GM10248 (cell line): ENCODE measurements around the gene WNT7A.

Experiments used
- CTCF ChIA-PET: fragments of 300-600 bp; sonication (Branson Sonifier 250); formaldehyde crosslinking; extraction: SDS; loops from one replicate; lab custom pipeline; 2021; ENCODE audit warnings: antibody characterized with exemption; lab: Yijun Ruan, JAX
- POLR2A ChIA-PET: fragments of 350-650 bp; sonication (Branson Sonifier 250); formaldehyde crosslinking; extraction: SDS; loops from one replicate; lab custom pipeline; 2020; ENCODE audit warnings: antibody characterized with exemption; lab: Yijun Ruan, JAX
- DNase-seq: peaks from one replicate; pipeline ENCODE4 v3.0.0; 2012; ENCODE audit errors: extremely low spot score
- TF ChIP-seq, protein P1 (sequence below): IDR thresholded peaks from 2 replicates; pipeline ENCODE4 v1.5.1; 2012; ENCODE audit warnings: mild to moderate bottlenecking, low read depth; ENCODE audit errors: extremely low read depth, missing control alignments, control extremely low read depth

WNT7A gene

GRCh38 chr3:13846716-13847570, 32.9 kb downstream of the WNT7A start:
- ChIA-PET POLR2A (no interaction called here), CTCF (interaction anchor here (1.1 kb wide), 1 partner anchor 9 kb away, joined by 3 read pairs; no protein-coding TSS in a partner anchor)
- TF ChIP-seq, protein P1, sequence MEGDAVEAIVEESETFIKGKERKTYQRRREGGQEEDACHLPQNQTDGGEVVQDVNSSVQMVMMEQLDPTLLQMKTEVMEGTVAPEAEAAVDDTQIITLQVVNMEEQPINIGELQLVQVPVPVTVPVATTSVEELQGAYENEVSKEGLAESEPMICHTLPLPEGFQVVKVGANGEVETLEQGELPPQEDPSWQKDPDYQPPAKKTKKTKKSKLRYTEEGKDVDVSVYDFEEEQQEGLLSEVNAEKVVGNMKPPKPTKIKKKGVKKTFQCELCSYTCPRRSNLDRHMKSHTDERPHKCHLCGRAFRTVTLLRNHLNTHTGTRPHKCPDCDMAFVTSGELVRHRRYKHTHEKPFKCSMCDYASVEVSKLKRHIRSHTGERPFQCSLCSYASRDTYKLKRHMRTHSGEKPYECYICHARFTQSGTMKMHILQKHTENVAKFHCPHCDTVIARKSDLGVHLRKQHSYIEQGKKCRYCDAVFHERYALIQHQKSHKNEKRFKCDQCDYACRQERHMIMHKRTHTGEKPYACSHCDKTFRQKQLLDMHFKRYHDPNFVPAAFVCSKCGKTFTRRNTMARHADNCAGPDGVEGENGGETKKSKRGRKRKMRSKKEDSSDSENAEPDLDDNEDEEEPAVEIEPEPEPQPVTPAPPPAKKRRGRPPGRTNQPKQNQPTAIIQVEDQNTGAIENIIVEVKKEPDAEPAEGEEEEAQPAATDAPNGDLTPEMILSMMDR, result no peak
- no peak for DNase-seq

- CTCF ChIA-PET, result no interaction called here
- DNase-seq, result no peak
- TF ChIP-seq, protein P1, result no peak
- POLR2A ChIA-PET, result no interaction called here
Observed at GRCh38 chr3:13846238-13846637, 33.6 kb downstream of the WNT7A start.

DNA sequence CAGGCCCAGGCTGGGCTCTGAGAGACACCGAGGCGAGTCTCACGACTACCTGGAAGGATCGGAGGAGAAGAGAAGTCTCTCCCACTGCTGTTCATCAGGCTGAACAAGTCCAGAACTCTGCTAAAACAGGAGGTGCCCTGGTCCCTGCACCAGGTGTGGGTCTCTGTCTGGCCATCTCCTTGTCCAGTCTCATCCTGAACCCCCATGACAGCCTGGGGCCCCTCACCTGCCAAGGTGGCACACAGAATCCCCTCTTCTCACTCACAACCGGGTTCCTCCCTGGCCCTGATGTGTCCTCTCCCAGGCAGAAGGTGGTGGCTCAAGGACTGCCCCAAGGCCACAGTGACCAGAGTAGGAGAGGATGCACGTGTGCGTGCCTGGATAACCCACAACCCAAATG, 34.1 kb downstream of the WNT7A start:
- ChIA-PET CTCF (no interaction called here), POLR2A (no interaction called here)
- TF ChIP-seq, protein P1, result no peak
- no peak for DNase-seq

GRCh38 chr3:13844911-13845310, 35.0 kb downstream of the WNT7A start:
- DNase-seq, result no peak
- TF ChIP-seq, protein P1, result no peak
- ChIA-PET CTCF (no interaction called here), POLR2A (no interaction called here)

DNA sequence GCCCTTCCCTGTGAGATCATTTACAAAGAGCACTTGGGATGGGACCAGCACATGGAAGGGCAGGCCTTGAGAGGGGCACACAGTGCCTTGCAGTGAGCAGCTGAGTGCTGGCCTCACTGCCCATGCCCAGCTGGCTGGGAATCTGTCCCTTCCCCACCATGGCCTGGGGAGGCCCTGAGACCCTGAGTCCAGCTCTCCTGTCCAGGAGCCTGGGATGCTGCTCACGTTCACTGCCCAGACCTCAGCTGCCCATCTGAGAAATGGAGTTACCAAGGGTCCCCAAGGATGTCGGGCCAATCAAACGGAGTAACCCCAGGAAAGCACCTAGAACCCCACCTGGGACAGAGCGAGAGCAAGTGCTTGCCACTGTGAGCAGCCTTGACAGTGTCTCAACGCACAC, 35.6 kb downstream of the WNT7A start:
- no peak for DNase-seq
- ChIA-PET POLR2A (no interaction called here), CTCF (no interaction called here)
- TF ChIP-seq, protein P1, result no peak

GRCh38 chr3:13843351-13843750, 36.5 kb downstream of the WNT7A start:
- ChIA-PET POLR2A (no interaction called here), CTCF (no interaction called here)
- DNase-seq, result no peak
- TF ChIP-seq, protein P1, result no peak
